Activated CD4-positive, alpha-beta T cell treated with anti-CD3 and anti-CD28 coated beads, Interleukin-10, Interleukin-2, amounts not matched to agents 100 ng/mL and 50 ng/mL, durations not matched to agents 16 hours and 8 hours (primary cell): Measurements from ENCODE around the gene TAAR6.
A peak's percentile ranks its signal among the peaks of the same experiment; 100 is the strongest.
"Not testable (repeated sequence)": the region's sequence is repeated elsewhere in the genome, so short reads cannot be mapped to it uniquely, and the experiment has no call there.

Experiments
- DNase-seq: peaks from one replicate; pipeline ENCODE4 v3.0.0-alpha.2; 2020

TAAR6 gene

DNA sequence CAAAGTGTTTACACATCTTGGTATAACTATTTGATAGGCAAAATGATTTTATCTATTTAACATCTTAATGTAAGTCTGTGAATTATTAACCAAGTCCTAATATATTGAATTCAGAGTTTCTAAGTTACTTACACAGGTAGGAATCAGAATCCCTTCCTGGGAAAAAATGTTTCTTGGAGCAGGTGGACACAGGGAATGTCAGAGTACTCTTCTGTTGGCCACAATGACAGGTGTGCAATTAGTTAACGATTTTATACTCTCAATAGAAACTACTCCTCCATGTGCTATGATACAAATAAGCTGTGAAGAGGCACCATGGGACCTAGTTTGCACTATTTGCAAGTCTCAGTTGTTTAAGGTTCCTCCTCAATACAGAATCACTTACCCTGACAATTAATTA, 20.2 kb downstream of the TAAR6 start:
- DNase-seq, result no peak

- no peak for DNase-seq
Measured at GRCh38 chr6:132592855-132593254, 22.7 kb downstream of the TAAR6 start.

GRCh38 chr6:132596201-132596600, 26.1 kb downstream of the TAAR6 start:
- no peak for DNase-seq

DNA sequence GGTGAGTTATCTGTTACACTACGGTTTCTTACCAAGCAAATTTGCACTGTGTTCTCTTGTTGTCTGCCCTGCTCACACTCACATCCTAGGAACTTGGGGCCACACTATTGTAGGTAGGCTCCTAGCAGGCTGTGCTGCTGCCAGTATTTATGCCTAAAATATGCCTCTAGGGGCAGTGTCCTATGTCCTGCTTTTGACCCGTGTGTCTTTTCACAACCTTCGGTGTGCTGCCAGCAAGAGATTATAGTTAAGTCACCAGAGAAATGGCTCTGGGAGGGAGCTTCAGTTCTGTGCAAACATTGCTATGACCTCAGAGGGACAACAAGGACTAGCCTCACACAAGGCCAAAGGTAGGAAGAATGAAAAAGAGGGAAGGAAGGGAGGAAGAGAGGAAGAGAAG, 28.4 kb downstream of the TAAR6 start:
- DNase-seq, result no peak

DNA sequence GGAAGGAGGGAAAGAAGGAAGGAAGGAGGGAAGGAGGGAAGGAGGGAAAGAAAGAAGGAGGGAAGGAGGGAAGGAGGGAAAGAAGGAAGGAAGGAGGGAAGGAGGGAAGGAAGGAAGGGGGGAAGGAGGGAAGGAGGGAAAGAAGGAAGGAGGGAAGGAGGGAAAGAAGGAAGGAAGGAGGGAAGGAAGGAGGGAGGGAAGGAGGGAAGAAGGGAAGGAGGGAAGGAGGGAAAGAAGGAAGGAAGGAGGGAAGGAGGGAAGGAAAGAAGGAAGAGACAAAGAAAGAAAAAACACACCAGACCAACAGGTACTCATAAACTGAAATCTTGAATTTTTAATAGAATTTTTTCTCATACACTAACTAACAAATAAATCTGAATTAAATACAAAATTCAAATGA, 30.8 kb downstream of the TAAR6 start:
- not testable (repeated sequence) for DNase-seq

- no peak for DNase-seq
Measured at GRCh38 chr6:132604635-132605152, 34.6 kb downstream of the TAAR6 start.

- DNase-seq, result no peak
Measured at GRCh38 chr6:132607544-132608233, 37.6 kb downstream of the TAAR6 start.

DNA sequence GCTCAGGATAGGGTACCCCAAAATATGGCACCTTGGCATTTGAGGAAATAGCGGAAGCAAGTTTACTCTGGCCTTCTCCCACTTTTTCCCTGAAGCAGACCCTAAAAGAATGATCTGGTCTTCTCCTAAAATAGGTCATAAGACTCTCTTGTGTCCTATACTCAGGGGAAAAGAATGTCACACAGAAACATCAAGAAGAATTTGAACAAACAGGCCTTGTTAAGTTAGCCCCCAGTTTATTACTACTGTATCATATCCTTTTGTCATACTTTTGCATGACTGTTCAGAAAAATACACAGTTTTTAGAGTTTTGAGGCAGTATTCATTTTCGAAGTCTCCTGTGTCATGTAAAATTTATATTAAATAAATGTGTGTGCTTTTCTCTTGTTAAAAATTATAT, 41.5 kb downstream of the TAAR6 start:
- DNase-seq, result no peak

GRCh38 chr6:132612449-132613108, 42.5 kb downstream of the TAAR6 start:
- no peak for DNase-seq

- peak; percentile 3 for DNase-seq
Measured at GRCh38 chr6:132614554-132614953, 44.4 kb downstream of the TAAR6 start.

GRCh38 chr6:132616677-132617076, 46.6 kb downstream of the TAAR6 start:
- no peak for DNase-seq
